ENCODE results near the gene LRRC27.
A peak's percentile ranks its signal among the peaks of the same experiment; 100 is the strongest.
"Not testable (repeated sequence)": the region's sequence is repeated elsewhere in the genome, so short reads cannot be mapped to it uniquely, and the experiment has no call there.

Gene LRRC27

DNA sequence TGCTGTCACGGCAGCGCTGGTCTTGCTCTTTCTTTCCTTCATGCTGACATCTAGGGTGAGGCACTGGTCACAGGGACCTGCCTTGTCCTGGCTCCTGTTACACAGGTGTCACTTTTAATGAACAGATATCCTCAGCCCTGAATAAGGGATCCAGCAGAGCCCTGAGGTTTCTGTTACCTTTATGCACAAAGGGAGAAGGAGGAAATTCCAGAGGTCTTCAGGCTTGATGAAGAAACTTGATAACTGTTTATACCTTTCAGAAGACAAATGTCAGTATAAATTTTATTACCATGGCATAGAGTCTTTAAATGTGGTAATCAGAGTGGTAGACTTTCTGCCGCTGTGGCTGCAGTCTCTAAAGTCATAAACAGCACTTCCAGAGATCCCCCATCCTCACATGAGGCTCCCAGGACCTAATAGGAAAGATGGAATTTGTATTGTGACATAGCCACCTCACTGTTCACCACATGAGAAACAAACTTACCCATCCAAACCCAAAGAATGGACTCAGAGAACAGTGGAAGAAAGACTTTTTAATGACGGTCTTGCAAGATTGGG, 2.7 kb downstream of the LRRC27 start:
- Histone ChIP-seq H3K27me3 (replicated peaks in 2 of 5; ENCODE audit: control insufficient read depth in 4 of 5, insufficient read depth in 5 of 5, low read length in 4 of 5) (no peaks in the 10 kb centered on the region), H3K4me1 (ENCODE audit: control extremely low read depth in 1 of 4, control insufficient read depth in 4 of 4, insufficient read depth in 4 of 4, low read length in 3 of 4) (peaks cover 15 to 63% (median 48%) of the 10 kb centered on the region in 4 experiments), H3K36me3 (ENCODE audit: control insufficient read depth in 4 of 4, insufficient read depth in 4 of 4, low read length in 3 of 4) (peaks cover 0 to 5% (median 1%) of the 10 kb centered on the region in 4 experiments), H3K9me3 (ENCODE audit: control extremely low read depth in 1 of 5, control insufficient read depth in 4 of 5, insufficient read depth in 2 of 5, low read depth in 1 of 5, low read length in 4 of 5) (no peaks in the 10 kb centered on the region), H3K4me3 (ENCODE audit: control insufficient read depth in 1 of 7, extremely low read depth in 1 of 7, insufficient read depth in 4 of 7, low read depth in 2 of 7, low read length in 6 of 7) (peak overlapping the region in 6 of 7 experiments; percentile 23 to 71 (median 50)), H3K27ac (ENCODE audit: insufficient read depth in 1 of 2, low read depth in 1 of 2, low read length in 2 of 2, poor library complexity in 1 of 2, severe bottlenecking in 2 of 2) (peak overlapping the region in 1 of 2 experiments; percentile 62)
- POLR2A ChIA-PET, result no interaction called here
- no peak for DNase-seq
- WGBS (ENCODE audit: insufficient coverage), result 100% methylated on average over 2 of the region's 4 CpGs
- CTCF ChIA-PET, result no interaction called here

- ChIA-PET POLR2A (interaction anchor here (0.6 to 0.7 kb wide), 2 partner anchors 59 to 76 kb away, joined by 3 to 4 read pairs; no protein-coding TSS in a partner anchor), CTCF (interaction anchor here (0.8 to 1.3 kb wide), 2 partner anchors 16 to 18 kb away, joined by 3 read pairs; no protein-coding TSS in a partner anchor)
- peak overlapping the region; percentile 34 to 84 for H3K27ac ChIP-seq (ENCODE audit: insufficient read depth in 1 of 2, low read depth in 1 of 2, low read length in 2 of 2, poor library complexity in 1 of 2, severe bottlenecking in 2 of 2)
- WGBS (ENCODE audit: insufficient coverage), result 8% methylated on average over 7 of the region's 14 CpGs
- peak overlapping the region in 6 of 7 experiments; percentile 23 to 78 (median 63) for H3K4me3 ChIP-seq (ENCODE audit: control insufficient read depth in 1 of 7, extremely low read depth in 1 of 7, insufficient read depth in 4 of 7, low read depth in 2 of 7, low read length in 6 of 7)
- DNase-seq, result peak; percentile 99 to 100 (median 99)
- H3K9me3 ChIP-seq (ENCODE audit: control extremely low read depth in 1 of 5, control insufficient read depth in 4 of 5, insufficient read depth in 2 of 5, low read depth in 1 of 5, low read length in 4 of 5), result no peaks in the 10 kb centered on the region
- peaks cover 0 to 7% (median 1%) of the 10 kb centered on the region in 4 experiments for H3K36me3 ChIP-seq (ENCODE audit: control insufficient read depth in 4 of 4, insufficient read depth in 4 of 4, low read length in 3 of 4)
- H3K4me1 ChIP-seq (ENCODE audit: control extremely low read depth in 1 of 4, control insufficient read depth in 4 of 4, insufficient read depth in 4 of 4, low read length in 3 of 4), result peaks cover 12 to 56% (median 42%) of the 10 kb centered on the region in 4 experiments
- no peaks in the 10 kb centered on the region for H3K27me3 ChIP-seq (replicated peaks in 2 of 5; ENCODE audit: control insufficient read depth in 4 of 5, insufficient read depth in 5 of 5, low read length in 4 of 5)
Measured at GRCh38 chr10:132335189-132336063, 3.4 kb downstream of the LRRC27 start.

DNA sequence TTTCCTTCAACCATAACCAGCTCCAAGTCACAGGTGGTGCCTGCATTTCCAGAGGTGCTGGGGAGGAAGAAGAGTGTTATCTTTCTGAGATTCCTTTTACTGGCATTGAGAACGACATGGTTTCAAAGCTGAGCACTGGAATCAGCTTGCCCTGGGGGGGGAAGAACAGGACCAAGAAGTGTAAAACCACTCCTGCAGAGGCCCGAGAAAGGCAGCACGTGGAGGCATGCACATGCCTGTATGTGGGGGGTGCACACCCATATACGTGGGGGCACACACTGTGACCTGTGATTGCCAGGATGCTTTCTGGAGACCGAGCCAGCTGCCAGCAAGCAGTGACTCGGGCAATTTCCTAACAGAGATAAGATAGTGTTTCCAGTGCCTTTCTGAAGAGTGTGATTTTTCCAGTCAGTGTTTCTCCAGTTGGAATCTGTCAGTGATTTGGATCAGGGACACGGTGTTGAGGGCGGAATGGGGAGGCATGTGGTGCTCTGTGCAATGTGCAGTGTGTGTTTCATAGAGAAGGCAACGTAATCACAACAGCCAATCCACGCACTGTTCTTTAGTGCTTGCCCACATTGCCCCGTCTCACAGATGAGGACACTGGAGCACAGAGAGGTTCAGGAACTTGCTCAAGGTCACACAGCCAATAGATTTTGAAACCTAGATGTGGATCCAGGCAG, 4.2 kb downstream of the LRRC27 start:
- CTCF ChIA-PET, result interaction anchor here (0.8 to 1.3 kb wide), 3 partner anchors 15 to 17 kb away, joined by 3 to 4 read pairs (median 3); no protein-coding TSS in a partner anchor
- POLR2A ChIA-PET, result interaction anchor here (0.6 to 0.7 kb wide), 2 partner anchors 60 to 75 kb away, joined by 3 to 4 read pairs; no protein-coding TSS in a partner anchor
- H3K27ac ChIP-seq (ENCODE audit: insufficient read depth in 1 of 2, low read depth in 1 of 2, low read length in 2 of 2, poor library complexity in 1 of 2, severe bottlenecking in 2 of 2), result peak overlapping the region; percentile 34 to 84
- 29% methylated on average over 9 of the region's 11 CpGs for WGBS (ENCODE audit: insufficient coverage)
- H3K4me3 ChIP-seq (ENCODE audit: control insufficient read depth in 1 of 7, extremely low read depth in 1 of 7, insufficient read depth in 4 of 7, low read depth in 2 of 7, low read length in 6 of 7), result peak overlapping the region in 5 of 7 experiments; percentile 63 to 78 (median 71)
- no peaks in the 10 kb centered on the region for H3K9me3 ChIP-seq (ENCODE audit: control extremely low read depth in 1 of 5, control insufficient read depth in 4 of 5, insufficient read depth in 2 of 5, low read depth in 1 of 5, low read length in 4 of 5)
- DNase-seq, result peak; percentile 32 to 74 (median 48)
- H3K27me3 ChIP-seq (replicated peaks in 2 of 5; ENCODE audit: control insufficient read depth in 4 of 5, insufficient read depth in 5 of 5, low read length in 4 of 5), result no peaks in the 10 kb centered on the region
- H3K36me3 ChIP-seq (ENCODE audit: control insufficient read depth in 4 of 4, insufficient read depth in 4 of 4, low read length in 3 of 4), result peaks cover 0 to 7% (median 1%) of the 10 kb centered on the region in 4 experiments
- peaks cover 12 to 49% (median 36%) of the 10 kb centered on the region in 4 experiments for H3K4me1 ChIP-seq (ENCODE audit: control extremely low read depth in 1 of 4, control insufficient read depth in 4 of 4, insufficient read depth in 4 of 4, low read length in 3 of 4)

DNA sequence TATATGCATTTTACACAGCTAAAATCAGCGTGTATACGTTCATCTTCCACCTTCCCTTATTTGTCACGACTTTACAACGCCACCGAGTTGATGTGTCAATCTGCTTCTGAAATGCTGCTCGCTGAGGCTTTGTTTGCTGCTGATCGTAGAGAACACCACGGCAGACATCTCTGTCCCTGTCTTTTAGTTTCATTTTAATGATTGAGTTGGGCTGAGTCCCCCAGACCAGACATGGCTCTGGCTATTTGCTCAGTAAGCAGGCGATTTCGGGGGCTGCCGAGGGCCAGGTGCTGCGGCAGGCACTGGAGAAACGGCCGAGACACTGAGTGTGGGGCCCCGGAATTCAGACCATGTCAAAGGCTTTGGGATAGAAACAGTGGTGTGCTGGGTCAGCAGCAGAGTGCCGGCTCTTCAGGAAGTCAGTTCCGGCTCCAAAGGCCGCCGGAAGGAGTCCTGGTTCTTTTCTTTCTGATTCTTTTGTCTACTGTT, 5.0 kb downstream of the LRRC27 start:
- POLR2A ChIA-PET, result interaction anchor here (0.7 kb wide), 1 partner anchor 24 kb away, joined by 4 read pairs; no protein-coding TSS in a partner anchor
- Histone ChIP-seq H3K27ac (ENCODE audit: insufficient read depth in 1 of 2, low read depth in 1 of 2, low read length in 2 of 2, poor library complexity in 1 of 2, severe bottlenecking in 2 of 2) (peak overlapping the region; percentile 51 to 84), H3K4me1 (ENCODE audit: control extremely low read depth in 1 of 4, control insufficient read depth in 4 of 4, insufficient read depth in 4 of 4, low read length in 3 of 4) (peaks cover 12 to 49% (median 35%) of the 10 kb centered on the region in 4 experiments), H3K36me3 (ENCODE audit: control insufficient read depth in 4 of 4, insufficient read depth in 4 of 4, low read length in 3 of 4) (peaks cover 0 to 7% (median 1%) of the 10 kb centered on the region in 4 experiments), H3K9me3 (ENCODE audit: control extremely low read depth in 1 of 5, control insufficient read depth in 4 of 5, insufficient read depth in 2 of 5, low read depth in 1 of 5, low read length in 4 of 5) (peaks cover 0 to 6% (median 0%) of the 10 kb centered on the region in 5 experiments), H3K27me3 (replicated peaks in 2 of 5; ENCODE audit: control insufficient read depth in 4 of 5, insufficient read depth in 5 of 5, low read length in 4 of 5) (no peaks in the 10 kb centered on the region), H3K4me3 (ENCODE audit: control insufficient read depth in 1 of 7, extremely low read depth in 1 of 7, insufficient read depth in 4 of 7, low read depth in 2 of 7, low read length in 6 of 7) (peak overlapping the region; percentile 52 to 78 (median 69))
- DNase-seq, result peak in 2 of 3 donors; percentile 48 to 64
- CTCF ChIA-PET, result interaction anchor here (1.1 to 3.2 kb wide), 4 partner anchors 13 to 23 kb away, joined by 3 to 22 read pairs (median 4); no protein-coding TSS in a partner anchor
- WGBS (ENCODE audit: insufficient coverage), result 20% methylated on average over 13 of the region's 19 CpGs

- Histone ChIP-seq H3K9me3 (ENCODE audit: control extremely low read depth in 1 of 5, control insufficient read depth in 4 of 5, insufficient read depth in 2 of 5, low read depth in 1 of 5, low read length in 4 of 5) (peaks cover 0 to 11% (median 4%) of the 10 kb centered on the region in 5 experiments), H3K4me1 (ENCODE audit: control extremely low read depth in 1 of 4, control insufficient read depth in 4 of 4, insufficient read depth in 4 of 4, low read length in 3 of 4) (peaks cover 9 to 42% (median 29%) of the 10 kb centered on the region in 4 experiments), H3K4me3 (ENCODE audit: control insufficient read depth in 1 of 7, extremely low read depth in 1 of 7, insufficient read depth in 4 of 7, low read depth in 2 of 7, low read length in 6 of 7) (peak overlapping the region in 4 of 7 experiments; percentile 64 to 78 (median 72))
- POLR2A ChIA-PET, result interaction anchor here (0.7 kb wide), 1 partner anchor 23 kb away, joined by 4 read pairs; no protein-coding TSS in a partner anchor
- H3K27ac ChIP-seq (ENCODE audit: insufficient read depth in 1 of 2, low read depth in 1 of 2, low read length in 2 of 2, poor library complexity in 1 of 2, severe bottlenecking in 2 of 2); H3K27me3 ChIP-seq (replicated peaks in 2 of 5; ENCODE audit: control insufficient read depth in 4 of 5, insufficient read depth in 5 of 5, low read length in 4 of 5); DNase-seq; H3K36me3 ChIP-seq (ENCODE audit: control insufficient read depth in 4 of 4, insufficient read depth in 4 of 4, low read length in 3 of 4): not testable (repeated sequence)
- 95% methylated on average over 6 of the region's 7 CpGs for WGBS (ENCODE audit: insufficient coverage)
- CTCF ChIA-PET, result interaction anchor here (1.0 to 3.2 kb wide), 4 partner anchors 12 to 22 kb away, joined by 3 to 22 read pairs (median 8); no protein-coding TSS in a partner anchor
Measured at GRCh38 chr10:132337854-132338253, 5.9 kb downstream of the LRRC27 start.

DNA sequence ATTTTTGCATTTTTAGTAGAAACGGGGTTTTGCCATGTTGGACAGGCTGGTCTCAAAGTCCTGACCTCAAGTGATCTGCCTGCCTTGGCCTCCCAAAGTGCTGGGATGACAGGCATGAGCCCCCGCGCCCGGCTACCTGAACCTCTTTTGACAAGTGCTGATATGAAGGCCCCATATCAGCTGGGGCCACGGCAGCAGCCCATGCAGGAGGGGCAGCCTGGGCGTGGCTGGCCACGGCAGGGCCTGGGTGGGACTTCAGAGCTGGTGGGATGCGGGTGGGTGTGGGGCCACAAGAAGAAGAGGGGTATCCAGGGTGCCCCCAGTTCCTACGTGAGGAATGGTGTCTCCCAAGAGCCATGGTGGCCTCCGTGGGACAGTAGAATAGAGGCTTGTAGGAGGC, 6.9 kb downstream of the LRRC27 start:
- POLR2A ChIA-PET, result no interaction called here
- 92% methylated on average over 6 of the region's 10 CpGs for WGBS (ENCODE audit: insufficient coverage)

More for the DNA sequence above, 6.9 kb downstream of the LRRC27 start:
- Histone ChIP-seq H3K27ac (ENCODE audit: insufficient read depth in 1 of 2, low read depth in 1 of 2, low read length in 2 of 2, poor library complexity in 1 of 2, severe bottlenecking in 2 of 2) (no peak overlapping the region), H3K27me3 (replicated peaks in 2 of 5; ENCODE audit: control insufficient read depth in 4 of 5, insufficient read depth in 5 of 5, low read length in 4 of 5) (no peaks in the 10 kb centered on the region), H3K36me3 (ENCODE audit: control insufficient read depth in 4 of 4, insufficient read depth in 4 of 4, low read length in 3 of 4) (peaks cover 0 to 18% (median 5%) of the 10 kb centered on the region in 4 experiments), H3K4me3 (ENCODE audit: control insufficient read depth in 1 of 7, extremely low read depth in 1 of 7, insufficient read depth in 4 of 7, low read depth in 2 of 7, low read length in 6 of 7) (no peak overlapping the region), H3K9me3 (ENCODE audit: control extremely low read depth in 1 of 5, control insufficient read depth in 4 of 5, insufficient read depth in 2 of 5, low read depth in 1 of 5, low read length in 4 of 5) (peaks cover 0 to 12% (median 4%) of the 10 kb centered on the region in 5 experiments), H3K4me1 (ENCODE audit: control extremely low read depth in 1 of 4, control insufficient read depth in 4 of 4, insufficient read depth in 4 of 4, low read length in 3 of 4) (peaks cover 7 to 32% (median 23%) of the 10 kb centered on the region in 4 experiments)
- no peak for DNase-seq
- CTCF ChIA-PET, result interaction anchor here (2.7 to 3.2 kb wide), 2 partner anchors 11 to 15 kb away, joined by 12 to 22 read pairs; no protein-coding TSS in a partner anchor
